A549 treated with AZD2906 at 1 μM for 4 hours (cell line): ENCODE results near the gene FLVCR2. TPM values are rescaled to one million over a fixed set of nuclear protein-coding genes. Genes with fewer than 3 reads are reported as not detected.

ENCODE experiments used
- total RNA-seq: library from RNA; stranded (reverse); fragments of 200-300 nt; extraction: Qiagen RNA extraction; gene quantifications from 5 replicates; pipeline ENCODE4 v1.2.3, GENCODE V29; 2022

The FLVCR2 gene, protein sequence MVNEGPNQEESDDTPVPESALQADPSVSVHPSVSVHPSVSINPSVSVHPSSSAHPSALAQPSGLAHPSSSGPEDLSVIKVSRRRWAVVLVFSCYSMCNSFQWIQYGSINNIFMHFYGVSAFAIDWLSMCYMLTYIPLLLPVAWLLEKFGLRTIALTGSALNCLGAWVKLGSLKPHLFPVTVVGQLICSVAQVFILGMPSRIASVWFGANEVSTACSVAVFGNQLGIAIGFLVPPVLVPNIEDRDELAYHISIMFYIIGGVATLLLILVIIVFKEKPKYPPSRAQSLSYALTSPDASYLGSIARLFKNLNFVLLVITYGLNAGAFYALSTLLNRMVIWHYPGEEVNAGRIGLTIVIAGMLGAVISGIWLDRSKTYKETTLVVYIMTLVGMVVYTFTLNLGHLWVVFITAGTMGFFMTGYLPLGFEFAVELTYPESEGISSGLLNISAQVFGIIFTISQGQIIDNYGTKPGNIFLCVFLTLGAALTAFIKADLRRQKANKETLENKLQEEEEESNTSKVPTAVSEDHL
- 14.0 to 16.0 TPM (median 14.8 TPM) in 5 replicates for total RNA-seq

DNA sequence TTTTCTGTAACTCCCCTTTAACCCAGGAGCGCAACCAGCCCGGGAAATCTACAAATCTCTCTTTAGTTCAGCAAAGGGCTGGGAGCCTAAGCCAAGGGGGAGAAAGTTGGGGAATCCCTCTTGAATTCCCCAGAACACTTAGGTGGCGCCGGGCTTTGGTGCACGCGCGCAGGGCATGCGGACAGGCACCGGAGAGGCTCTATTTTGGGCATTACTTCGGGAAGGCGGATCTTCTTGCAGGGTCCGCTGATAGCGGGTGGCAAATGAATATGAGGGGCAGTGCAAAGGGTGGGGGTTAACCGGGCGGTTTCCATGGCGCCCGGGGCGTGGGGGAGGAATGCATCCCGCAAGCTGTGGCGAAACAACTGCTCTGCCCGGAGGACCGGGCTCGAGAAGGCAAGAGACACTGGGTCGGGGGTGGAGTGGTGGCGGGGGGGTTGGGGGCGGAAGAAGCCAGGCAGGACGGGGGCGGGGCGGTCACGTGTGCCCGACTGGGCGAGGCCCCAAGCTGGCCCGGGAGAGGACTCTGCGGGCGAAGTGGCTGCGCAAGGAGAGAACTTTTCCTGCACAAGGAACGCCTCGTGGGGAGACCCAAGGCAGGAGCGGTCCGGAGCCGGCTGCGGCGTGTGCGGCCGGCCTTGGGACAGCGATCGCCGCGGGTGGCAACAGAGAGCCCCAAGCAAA is at the start of gene FLVCR2:
TSS of gene FLVCR2 (plus strand) at position 519 of the 684 bp plus-strand sequence. CDS start 353 bp downstream, outside the sequence.

DNA sequence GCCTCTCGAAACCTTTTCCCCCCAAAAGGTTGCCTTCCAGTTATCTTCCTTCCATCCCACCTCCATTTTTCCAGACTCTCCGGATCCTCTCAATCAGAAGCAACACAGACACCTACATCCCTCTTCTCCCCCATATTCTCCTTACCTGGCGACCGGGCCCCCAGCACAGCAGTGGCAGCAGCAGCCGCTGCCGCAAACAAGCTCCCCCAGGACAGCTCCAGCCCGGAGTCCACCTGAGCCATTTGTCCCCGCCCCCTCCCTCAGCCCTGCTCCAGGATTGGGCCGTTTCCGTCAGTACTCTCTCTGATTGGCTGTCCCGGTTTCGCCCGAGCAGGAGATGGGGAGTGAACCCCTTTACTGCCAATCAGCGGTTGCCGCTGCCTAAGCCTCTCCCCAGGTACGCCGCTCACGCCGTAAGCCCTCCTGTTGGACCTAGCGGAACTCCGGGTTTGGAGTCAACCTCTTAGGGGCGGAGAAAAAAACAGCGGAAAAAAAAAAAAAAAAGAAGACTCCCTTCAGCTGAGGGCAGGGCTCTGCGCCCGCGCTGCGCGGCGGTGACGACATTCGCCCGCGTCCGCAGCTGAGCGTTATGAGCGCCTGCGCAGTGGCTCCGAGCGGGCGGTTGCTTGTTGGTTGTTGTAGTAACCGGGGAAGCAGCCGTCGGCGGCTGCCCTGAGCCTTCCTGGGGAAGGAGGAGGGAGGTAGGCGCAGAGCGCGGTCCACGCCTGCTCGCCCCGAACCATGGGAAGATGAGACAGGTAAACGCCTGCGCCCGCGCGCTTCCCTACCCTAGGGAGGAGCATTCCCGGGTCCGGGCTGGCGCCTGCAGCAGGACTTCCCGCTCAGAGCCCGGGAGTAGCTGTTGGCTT is 82.4 kb downstream of the FLVCR2 start, which contains the start of the genes ERG28 and TTLL5:
TSS of gene ERG28 (minus strand) at position 247 of the 869 bp plus-strand sequence. CDS start 3,374 bp downstream, outside the sequence.
TSS of gene TTLL5 (plus strand) at position 617 of the 869 bp plus-strand sequence. CDS start 1,904 bp downstream, outside the sequence.

Other genes with a start within 250 kb of the FLVCR2 start
- gene JDP2, start 150.6 kb upstream of the FLVCR2 start, total RNA-seq = 25.2 to 41.7 TPM (median 34.5 TPM) in 5 replicates
- 0.11 TPM in 1 of 5 replicates, not detected in the others for gene BATF, start 56.2 kb upstream of the FLVCR2 start, total RNA-seq
- gene ERG28, start 82.3 kb downstream of the FLVCR2 start, total RNA-seq = 13.1 to 16.6 TPM (median 15.5 TPM) in 5 replicates
- gene TTLL5, start 82.6 kb downstream of the FLVCR2 start, total RNA-seq = 10.8 to 14.1 TPM (median 12.0 TPM) in 5 replicates